ENCODE data around the gene PYGB.
"Not testable (repeated sequence)": the region's sequence is repeated elsewhere in the genome, so short reads cannot be mapped to it uniquely, and the experiment has no call there.

PYGB gene

GRCh38 chr20:25230166-25230831, 17.6 kb upstream of the PYGB start:
- DNase-seq (ENCODE audit: low read depth) = no peak

GRCh38 chr20:25233016-25233772, 14.7 kb upstream of the PYGB start:
- DNase-seq (ENCODE audit: low read depth) = no peak

- not testable (repeated sequence) for DNase-seq (ENCODE audit: low read depth)
Observed at GRCh38 chr20:25234009-25234849, 13.7 kb upstream of the PYGB start.

GRCh38 chr20:25236450-25237304, 11.2 kb upstream of the PYGB start:
- DNase-seq (ENCODE audit: low read depth) = no peak

- DNase-seq (ENCODE audit: low read depth) = no peak
Observed at GRCh38 chr20:25237610-25238318, 10.1 kb upstream of the PYGB start.

- DNase-seq (ENCODE audit: low read depth) = no peak
Observed at GRCh38 chr20:25238319-25239037, 9.4 kb upstream of the PYGB start.

- no peak for DNase-seq (ENCODE audit: low read depth)
Observed at GRCh38 chr20:25239387-25240370, 8.2 kb upstream of the PYGB start.

- DNase-seq (ENCODE audit: low read depth) = not testable (repeated sequence)
Observed at GRCh38 chr20:25240851-25241658, 6.8 kb upstream of the PYGB start.

- not testable (repeated sequence) for DNase-seq (ENCODE audit: low read depth)
Observed at GRCh38 chr20:25241659-25241955, 6.3 kb upstream of the PYGB start.

- DNase-seq (ENCODE audit: low read depth) = no peak
Observed at GRCh38 chr20:25242231-25242630, 5.7 kb upstream of the PYGB start.

GRCh38 chr20:25243416-25243979, 4.4 kb upstream of the PYGB start:
- DNase-seq (ENCODE audit: low read depth) = no peak

- no peak for DNase-seq (ENCODE audit: low read depth)
Observed at GRCh38 chr20:25244976-25245375, 2.9 kb upstream of the PYGB start.

GRCh38 chr20:25245461-25245860, 2.4 kb upstream of the PYGB start:
- DNase-seq (ENCODE audit: low read depth) = no peak

- no peak for DNase-seq (ENCODE audit: low read depth)
Observed at GRCh38 chr20:25246182-25246999, 1.5 kb upstream of the PYGB start.

GRCh38 chr20:25247000-25247517, 826 bp upstream of the PYGB start:
- no peak for DNase-seq (ENCODE audit: low read depth)

- DNase-seq (ENCODE audit: low read depth) = peak; percentile 7
Observed at GRCh38 chr20:25247518-25247955, 348 bp upstream of the PYGB start.

- no peak for DNase-seq (ENCODE audit: low read depth)
Observed at GRCh38 chr20:25248786-25249172, 894 bp downstream of the PYGB start.

Data from T-helper 22 cell (primary cell).